CD4-positive, alpha-beta T cell treated with Interleukin-2 at 100 ng/mL for 4 hours (primary cell): ENCODE data around the gene CD8B.

Experiments
- DNase-seq: peaks from one replicate; pipeline ENCODE4 v3.0.0-alpha.2; 2020; ENCODE audit warnings: low spot score

The CD8B gene

GRCh38 chr2:86774862-86775261 lies 86.8 kb downstream of the CD8B start:
- no peak for DNase-seq

- DNase-seq: no peak
Observed at GRCh38 chr2:86772611-86773010, 89.1 kb downstream of the CD8B start.

- no peak for DNase-seq
Observed at GRCh38 chr2:86770816-86771301, 90.8 kb downstream of the CD8B start.

DNA sequence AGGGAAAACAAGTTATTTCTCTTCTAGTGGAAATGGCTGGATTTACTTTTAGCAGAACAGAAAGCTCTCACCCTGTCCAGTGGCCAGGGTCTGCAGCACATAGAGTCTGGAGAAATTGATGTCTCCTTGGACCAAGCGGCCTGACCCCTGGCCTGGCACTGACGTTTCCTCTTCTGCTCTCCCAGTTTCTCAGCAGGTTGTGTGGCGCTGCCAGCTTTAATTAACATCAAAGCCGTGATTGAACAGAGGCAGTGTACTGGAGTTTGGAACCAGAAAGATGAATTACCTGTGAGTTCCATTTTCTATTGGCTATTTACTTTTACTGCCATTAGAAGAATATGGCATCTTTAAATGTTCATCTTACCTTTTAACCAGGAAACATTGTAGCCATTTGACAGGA lies 91.8 kb downstream of the CD8B start:
- no peak for DNase-seq

- no peak for DNase-seq
Observed at GRCh38 chr2:86768189-86768949, 93.3 kb downstream of the CD8B start.
